Measurements from ENCODE around the gene SQOR.

SQOR gene

GRCh38 chr15:45660231-45660979 is 25.6 kb downstream of the SQOR start:
- Histone ChIP-seq H3K27ac (ENCODE audit: low read length) (no peak overlapping the region), H2AFZ (ENCODE audit: low read depth, low read length) (no peak overlapping the region), H3K27me3 (ENCODE audit: low read depth, low read length) (no peaks in the 10 kb centered on the region), H3K9ac (ENCODE audit: low read length) (no peak overlapping the region), H3K36me3 (replicated peaks; ENCODE audit: low read depth, low read length) (no peaks in the 10 kb centered on the region), H3K79me2 (ENCODE audit: low read length) (no peaks in the 10 kb centered on the region), H3K4me2 (ENCODE audit: low read length) (no peak overlapping the region), H4K20me1 (ENCODE audit: insufficient read depth, low read length) (no peaks in the 10 kb centered on the region), H3K4me3 (ENCODE audit: low read length) (no peak overlapping the region), H3K9me3 (ENCODE audit: insufficient read depth, low read length) (no peaks in the 10 kb centered on the region), H3K4me1 (ENCODE audit: low read length) (no peaks in the 10 kb centered on the region)
- TF ChIP-seq EZH2phosphoT487 (IDR thresholded peaks at IDR 0.05; ENCODE audit: low read depth) = no peak

- H4K20me1 ChIP-seq (ENCODE audit: insufficient read depth, low read length) = no peaks in the 10 kb centered on the region
- H2AFZ ChIP-seq (ENCODE audit: low read depth, low read length) = no peak overlapping the region
- no peaks in the 10 kb centered on the region for H3K4me1 ChIP-seq (ENCODE audit: low read length)
- TF ChIP-seq EZH2phosphoT487 (IDR thresholded peaks at IDR 0.05; ENCODE audit: low read depth) = no peak
- TF ChIP-seq, protein P1, sequence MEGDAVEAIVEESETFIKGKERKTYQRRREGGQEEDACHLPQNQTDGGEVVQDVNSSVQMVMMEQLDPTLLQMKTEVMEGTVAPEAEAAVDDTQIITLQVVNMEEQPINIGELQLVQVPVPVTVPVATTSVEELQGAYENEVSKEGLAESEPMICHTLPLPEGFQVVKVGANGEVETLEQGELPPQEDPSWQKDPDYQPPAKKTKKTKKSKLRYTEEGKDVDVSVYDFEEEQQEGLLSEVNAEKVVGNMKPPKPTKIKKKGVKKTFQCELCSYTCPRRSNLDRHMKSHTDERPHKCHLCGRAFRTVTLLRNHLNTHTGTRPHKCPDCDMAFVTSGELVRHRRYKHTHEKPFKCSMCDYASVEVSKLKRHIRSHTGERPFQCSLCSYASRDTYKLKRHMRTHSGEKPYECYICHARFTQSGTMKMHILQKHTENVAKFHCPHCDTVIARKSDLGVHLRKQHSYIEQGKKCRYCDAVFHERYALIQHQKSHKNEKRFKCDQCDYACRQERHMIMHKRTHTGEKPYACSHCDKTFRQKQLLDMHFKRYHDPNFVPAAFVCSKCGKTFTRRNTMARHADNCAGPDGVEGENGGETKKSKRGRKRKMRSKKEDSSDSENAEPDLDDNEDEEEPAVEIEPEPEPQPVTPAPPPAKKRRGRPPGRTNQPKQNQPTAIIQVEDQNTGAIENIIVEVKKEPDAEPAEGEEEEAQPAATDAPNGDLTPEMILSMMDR (IDR thresholded peaks at IDR 0.05; ENCODE audit: low read depth, low read length) = 0 out of 2 replicates have a peak, but pooled peaks have one; percentile 4
- no peak overlapping the region for H3K9ac ChIP-seq (ENCODE audit: low read length)
- no peaks in the 10 kb centered on the region for H3K36me3 ChIP-seq (replicated peaks; ENCODE audit: low read depth, low read length)
- H3K9me3 ChIP-seq (ENCODE audit: insufficient read depth, low read length) = no peaks in the 10 kb centered on the region
- H3K27me3 ChIP-seq (ENCODE audit: low read depth, low read length) = no peaks in the 10 kb centered on the region
- H3K79me2 ChIP-seq (ENCODE audit: low read length) = no peaks in the 10 kb centered on the region
- H3K4me3 ChIP-seq (ENCODE audit: low read length) = no peak overlapping the region
- no peak overlapping the region for H3K4me2 ChIP-seq (ENCODE audit: low read length)
- H3K27ac ChIP-seq (ENCODE audit: low read length) = no peak overlapping the region
Observed at GRCh38 chr15:45662375-45662774, 27.5 kb downstream of the SQOR start.

DNA sequence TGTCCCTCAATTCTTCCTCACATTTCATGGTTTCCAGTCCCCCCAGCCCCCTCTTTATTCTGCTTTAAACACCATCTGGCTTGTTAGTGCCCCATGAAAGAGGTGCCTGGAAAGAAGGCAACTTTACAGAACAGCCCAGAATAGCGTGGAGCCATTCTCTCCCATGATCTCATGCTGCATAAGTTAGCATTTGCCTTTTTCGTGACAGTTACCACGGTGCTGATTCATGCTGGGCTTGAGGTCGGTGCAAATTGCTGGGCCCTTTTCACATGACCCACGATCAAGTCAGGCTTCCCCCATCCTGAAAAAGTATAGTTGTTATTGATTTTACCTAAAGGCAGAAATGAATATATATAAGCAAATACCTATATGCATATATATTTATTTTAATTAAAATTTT is 29.6 kb downstream of the SQOR start:
- no peaks in the 10 kb centered on the region for H4K20me1 ChIP-seq (ENCODE audit: insufficient read depth, low read length)
- H2AFZ ChIP-seq (ENCODE audit: low read depth, low read length) = no peak overlapping the region
- H3K4me3 ChIP-seq (ENCODE audit: low read length) = no peak overlapping the region
- H3K9ac ChIP-seq (ENCODE audit: low read length) = no peak overlapping the region
- H3K27me3 ChIP-seq (ENCODE audit: low read depth, low read length) = no peaks in the 10 kb centered on the region
- H3K27ac ChIP-seq (ENCODE audit: low read length) = no peak overlapping the region
- H3K4me2 ChIP-seq (ENCODE audit: low read length) = no peak overlapping the region
- no peaks in the 10 kb centered on the region for H3K9me3 ChIP-seq (ENCODE audit: insufficient read depth, low read length)
- no peaks in the 10 kb centered on the region for H3K4me1 ChIP-seq (ENCODE audit: low read length)
- H3K79me2 ChIP-seq (ENCODE audit: low read length) = no peaks in the 10 kb centered on the region
- no peaks in the 10 kb centered on the region for H3K36me3 ChIP-seq (replicated peaks; ENCODE audit: low read depth, low read length)
- TF ChIP-seq EZH2phosphoT487 (IDR thresholded peaks at IDR 0.05; ENCODE audit: low read depth) = no peak

DNA sequence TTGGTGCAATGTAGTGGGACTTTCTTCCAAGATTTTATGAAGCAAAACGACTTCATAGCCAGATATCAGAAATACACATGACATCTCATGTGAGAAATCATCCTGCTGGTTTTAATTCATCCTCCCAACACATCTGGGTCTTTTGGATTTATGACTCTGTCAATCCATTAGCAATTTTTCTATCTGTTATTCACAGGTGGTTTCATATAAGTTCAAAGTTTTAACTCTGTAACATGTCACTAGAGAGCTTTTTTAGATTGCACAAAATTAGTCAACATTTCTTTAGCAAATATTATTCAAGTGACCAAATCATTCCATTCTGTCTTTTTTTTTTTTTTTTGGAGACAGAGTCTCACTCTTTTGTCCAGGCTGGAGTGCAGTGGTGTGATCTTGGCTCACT is 30.4 kb downstream of the SQOR start:
- Histone ChIP-seq H3K4me1 (ENCODE audit: low read length) (no peaks in the 10 kb centered on the region), H3K79me2 (ENCODE audit: low read length) (no peaks in the 10 kb centered on the region), H3K9ac (ENCODE audit: low read length) (no peak overlapping the region), H3K4me2 (ENCODE audit: low read length) (no peak overlapping the region), H4K20me1 (ENCODE audit: insufficient read depth, low read length) (no peaks in the 10 kb centered on the region), H3K27ac (ENCODE audit: low read length) (no peak overlapping the region), H3K9me3 (ENCODE audit: insufficient read depth, low read length) (no peaks in the 10 kb centered on the region), H3K4me3 (ENCODE audit: low read length) (no peak overlapping the region), H2AFZ (ENCODE audit: low read depth, low read length) (no peak overlapping the region), H3K27me3 (ENCODE audit: low read depth, low read length) (no peaks in the 10 kb centered on the region), H3K36me3 (replicated peaks; ENCODE audit: low read depth, low read length) (no peaks in the 10 kb centered on the region)
- TF ChIP-seq EZH2phosphoT487 (IDR thresholded peaks at IDR 0.05; ENCODE audit: low read depth) = no peak
- TF ChIP-seq, protein P1 (IDR thresholded peaks at IDR 0.05; ENCODE audit: low read depth, low read length) = no peak

- TF ChIP-seq, protein P1 (IDR thresholded peaks at IDR 0.05; ENCODE audit: low read depth, low read length) = no peak
- TF ChIP-seq EZH2phosphoT487 (IDR thresholded peaks at IDR 0.05; ENCODE audit: low read depth) = no peak
- Histone ChIP-seq H3K9ac (ENCODE audit: low read length) (no peak overlapping the region), H3K27me3 (ENCODE audit: low read depth, low read length) (no peaks in the 10 kb centered on the region), H2AFZ (ENCODE audit: low read depth, low read length) (no peak overlapping the region), H3K79me2 (ENCODE audit: low read length) (no peaks in the 10 kb centered on the region), H3K27ac (ENCODE audit: low read length) (no peak overlapping the region), H3K9me3 (ENCODE audit: insufficient read depth, low read length) (no peaks in the 10 kb centered on the region), H4K20me1 (ENCODE audit: insufficient read depth, low read length) (no peaks in the 10 kb centered on the region), H3K36me3 (replicated peaks; ENCODE audit: low read depth, low read length) (no peaks in the 10 kb centered on the region), H3K4me2 (ENCODE audit: low read length) (no peak overlapping the region), H3K4me1 (ENCODE audit: low read length) (no peaks in the 10 kb centered on the region), H3K4me3 (ENCODE audit: low read length) (no peak overlapping the region)
Observed at GRCh38 chr15:45666119-45666875, 31.5 kb downstream of the SQOR start.

Measured in OCI-LY3 (cell line).